HG03196 (cell line): ENCODE data around the gene TINAG.
"Not testable (repeated sequence)": the region's sequence is repeated elsewhere in the genome, so short reads cannot be mapped to it uniquely, and the experiment has no call there.

Experiments used
- ATAC-seq: cut with Tn5 transposase; IDR thresholded peaks from one replicate; pipeline ENCODE4 v1.9.1; 2021; ENCODE audit not compliant: unreplicated experiment

The TINAG gene

DNA sequence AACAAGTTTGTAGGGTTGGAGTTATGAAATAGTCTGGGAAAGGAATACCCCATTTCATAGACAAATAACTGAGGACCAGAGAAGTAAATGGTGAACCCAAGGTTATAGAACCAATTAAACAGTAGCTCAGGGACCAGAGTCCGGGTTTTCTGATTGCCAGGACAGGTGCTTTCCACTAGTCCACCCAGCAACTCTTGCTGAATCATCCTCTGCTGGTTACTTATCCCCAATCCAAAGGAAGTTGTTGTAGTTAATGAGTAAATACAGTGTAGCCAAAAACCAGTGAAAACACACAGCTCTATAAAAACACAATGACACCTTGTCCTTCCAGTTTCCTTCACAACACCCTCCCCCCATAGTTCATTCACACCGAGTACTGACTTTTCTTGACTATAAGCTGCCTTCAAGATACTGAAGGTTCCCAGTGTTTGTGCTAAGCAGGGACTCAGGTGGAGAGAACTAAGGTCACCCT, 766 bp upstream of the TINAG start:
- peak; percentile 66 for ATAC-seq

DNA sequence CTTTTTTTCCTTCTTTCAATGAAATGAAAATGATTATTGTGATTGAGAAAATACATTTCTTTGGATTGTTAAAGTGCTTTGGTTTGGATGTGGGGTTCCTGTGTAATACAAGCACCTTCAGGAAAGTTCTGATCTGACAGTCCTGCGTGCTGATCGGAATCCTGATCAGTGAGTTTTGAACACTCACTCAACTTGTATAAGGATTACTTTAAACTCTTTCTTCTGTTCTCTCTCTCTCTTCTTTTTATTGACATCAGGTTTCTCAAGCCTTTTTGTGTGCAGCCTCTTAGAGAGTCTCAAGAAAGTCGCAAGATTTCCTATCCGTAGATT, 710 bp downstream of the TINAG start:
- ATAC-seq, result no peak

DNA sequence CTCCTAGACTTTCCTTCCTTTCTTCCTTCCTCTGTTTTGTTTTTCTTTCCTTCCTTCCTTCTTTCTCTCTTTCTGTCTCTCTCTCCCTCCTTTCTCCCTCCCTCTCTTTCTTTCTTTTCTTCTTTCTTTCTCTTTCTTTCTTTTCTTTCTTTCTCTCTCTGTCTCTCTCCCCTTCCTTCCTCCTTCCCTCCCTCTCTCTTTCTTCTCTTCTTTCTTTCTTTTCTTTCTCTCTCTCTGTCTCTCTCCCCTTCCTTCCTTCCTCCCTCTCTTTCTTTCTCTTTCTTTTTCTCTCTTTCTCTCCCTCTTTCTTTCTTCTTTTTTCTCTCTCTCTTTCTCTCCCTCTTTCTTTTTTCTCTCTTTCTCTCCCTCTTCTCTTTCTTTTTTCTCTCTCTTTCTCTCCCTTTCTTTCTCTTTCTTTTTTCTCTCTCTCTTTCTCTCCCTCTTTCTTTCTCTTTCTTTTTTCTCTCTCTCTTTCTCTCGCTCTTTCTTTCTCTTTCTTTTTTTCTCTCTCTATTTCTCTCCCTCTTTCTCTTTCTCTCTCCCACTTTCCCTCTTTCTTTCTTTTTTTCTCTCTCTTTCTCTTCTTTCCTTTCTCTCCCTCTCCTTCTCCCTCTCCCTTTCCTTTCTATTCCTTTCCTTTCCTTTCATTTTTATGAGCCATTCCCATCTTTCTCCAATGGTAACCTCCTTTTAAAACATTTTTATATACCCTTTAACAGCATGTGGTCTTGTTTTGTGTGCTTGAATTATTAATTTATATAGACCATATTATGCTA, 2.3 kb downstream of the TINAG start:
- ATAC-seq, result no peak

DNA sequence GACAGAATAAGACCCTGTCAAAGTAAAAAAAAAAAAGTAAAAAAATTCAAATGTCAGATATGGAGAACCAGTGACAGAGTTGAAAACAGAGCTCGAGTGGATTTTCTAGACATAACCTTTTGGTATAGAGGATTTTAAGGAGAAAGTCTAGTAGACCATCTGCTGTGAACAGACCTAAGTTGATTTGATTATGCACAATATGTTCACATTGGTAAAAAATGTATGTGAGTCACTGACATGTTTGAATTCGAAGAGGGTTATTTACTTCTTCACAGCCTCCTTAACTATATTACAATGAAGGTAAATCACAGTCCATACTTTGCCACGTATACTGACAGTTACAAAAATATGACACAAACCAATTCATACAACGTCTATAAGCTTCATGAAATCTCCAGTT, 7.4 kb downstream of the TINAG start:
- ATAC-seq, result no peak

DNA sequence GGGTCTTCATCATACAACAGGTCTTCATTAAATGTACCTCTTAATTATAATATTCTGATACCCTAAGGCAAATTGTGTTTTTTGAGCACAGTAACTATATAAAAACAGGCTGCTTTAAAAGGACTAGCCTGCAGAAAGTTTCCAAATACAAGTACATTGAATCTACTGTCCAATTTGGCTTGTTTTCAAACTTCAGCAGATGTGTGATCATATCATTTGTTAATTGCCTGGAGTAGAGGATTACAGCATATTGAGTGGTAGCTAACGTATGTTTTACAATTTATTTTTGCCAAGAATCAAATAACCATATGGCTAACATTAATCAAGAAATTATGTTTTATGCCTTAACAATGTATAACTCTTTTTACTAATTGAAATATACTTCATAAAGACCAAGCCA, 12.6 kb downstream of the TINAG start:
- ATAC-seq, result no peak

DNA sequence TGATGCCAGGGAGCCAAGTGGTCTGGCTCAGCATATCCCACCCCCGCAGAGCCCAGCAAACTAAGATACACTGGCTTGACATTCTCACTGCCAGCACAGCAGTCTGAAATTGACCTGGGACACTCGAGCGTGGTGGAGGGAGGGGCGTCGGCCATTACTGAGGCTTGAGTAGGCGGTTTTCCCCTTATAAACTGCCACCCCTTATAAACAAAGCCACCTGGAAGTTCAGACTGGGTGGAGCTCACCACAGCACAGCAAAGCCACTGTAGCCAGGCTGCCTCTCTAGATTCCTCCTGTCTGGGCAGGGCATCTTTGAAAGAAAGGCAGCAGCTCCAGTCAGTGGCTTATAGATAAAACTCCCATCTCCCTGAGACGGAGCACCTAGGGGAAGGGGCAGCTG, 19.4 kb downstream of the TINAG start:
- ATAC-seq, result no peak

DNA sequence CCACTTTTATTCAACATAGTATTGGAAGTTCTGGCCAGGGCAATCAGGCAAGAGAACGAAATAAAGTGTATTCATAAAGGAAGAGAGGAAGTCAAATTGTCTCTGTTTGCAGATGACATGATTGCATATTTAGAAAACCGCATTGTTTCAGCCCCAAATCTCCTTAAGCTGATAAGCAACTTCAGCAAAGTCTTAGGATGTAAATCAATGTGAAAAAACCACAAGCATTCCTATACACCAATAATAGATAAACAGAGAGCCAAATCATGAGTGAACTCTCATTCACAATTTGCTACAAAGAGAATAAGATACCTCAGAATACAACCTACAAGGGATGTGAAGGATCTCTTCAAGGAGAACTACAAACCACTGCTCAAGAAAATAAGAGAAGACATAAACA, 23.3 kb downstream of the TINAG start:
- ATAC-seq, result not testable (repeated sequence)

DNA sequence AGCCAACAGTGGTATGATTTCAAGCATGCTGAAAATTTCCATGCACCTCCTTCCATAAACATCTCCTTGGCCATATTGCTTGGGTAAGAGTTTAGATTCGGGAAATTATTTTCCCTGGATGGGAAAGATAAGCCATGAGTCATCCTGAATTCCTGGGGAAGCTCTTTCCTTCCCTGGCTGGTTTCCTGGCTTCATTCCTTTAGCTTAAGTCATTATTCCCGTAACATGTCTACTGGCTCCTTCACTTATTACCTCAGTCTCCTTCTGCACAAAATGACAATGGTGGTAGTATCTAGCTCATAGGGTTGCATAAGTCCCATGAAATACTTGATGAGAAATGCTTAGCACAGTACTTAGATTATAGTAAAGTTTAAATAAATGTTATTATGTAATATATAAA, 27.6 kb downstream of the TINAG start:
- ATAC-seq, result no peak

DNA sequence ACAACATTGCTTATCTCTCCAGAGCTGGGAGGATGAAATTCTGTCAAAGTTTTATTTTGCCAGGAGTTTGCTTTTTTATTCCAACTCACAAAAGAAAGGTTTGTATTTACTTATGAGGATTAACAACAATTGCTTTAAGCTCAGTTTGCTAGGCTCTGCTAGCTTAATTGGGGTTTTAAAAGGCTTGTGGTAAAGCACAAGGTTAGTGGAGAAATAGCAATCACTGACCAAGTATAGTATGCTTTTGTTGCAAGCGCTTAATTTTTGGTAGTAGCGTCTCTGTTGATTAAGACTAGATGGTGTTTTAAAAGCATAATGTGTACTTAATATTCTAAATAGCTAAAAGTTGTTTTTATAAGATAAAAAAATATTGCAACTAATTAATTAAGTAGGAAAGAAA, 45.7 kb downstream of the TINAG start:
- no peak for ATAC-seq

DNA sequence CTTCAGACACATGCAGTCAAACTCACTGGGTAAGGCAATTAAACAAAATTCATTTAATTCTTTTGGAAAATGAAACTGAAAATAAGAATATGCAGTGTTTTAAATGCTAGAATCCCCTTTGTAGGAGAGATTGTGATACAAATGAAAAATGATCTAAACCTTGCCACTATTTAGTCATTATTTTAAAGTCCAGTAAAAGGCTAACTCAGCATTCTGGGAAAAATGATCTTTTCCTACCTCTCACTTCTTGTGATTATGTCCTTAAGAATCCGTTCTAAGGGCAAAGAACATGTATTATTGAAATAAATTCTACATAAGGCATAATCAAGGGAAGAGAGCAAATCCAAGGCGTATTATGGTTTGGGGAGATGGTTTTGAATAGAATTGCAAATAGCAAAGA, 46.4 kb downstream of the TINAG start:
- no peak for ATAC-seq

DNA sequence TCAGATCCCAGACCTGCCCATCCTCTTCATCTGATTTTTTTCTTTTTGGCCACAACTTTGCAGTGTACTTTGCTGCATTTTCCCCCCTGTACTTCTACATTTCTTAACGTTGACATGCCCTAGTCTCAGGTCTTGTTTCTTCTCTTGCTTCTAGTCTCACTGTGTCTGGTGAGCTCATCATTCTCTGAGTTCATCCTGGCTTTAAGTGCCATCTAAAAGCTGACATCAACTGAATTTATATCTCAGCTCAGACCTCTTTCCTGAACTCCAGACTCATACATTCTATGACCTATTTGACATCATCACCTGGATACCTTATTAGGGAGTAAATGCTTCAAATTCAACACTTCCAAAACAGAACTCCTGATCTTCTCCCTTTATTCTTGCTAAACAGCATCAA, 48.9 kb downstream of the TINAG start:
- ATAC-seq, result no peak

DNA sequence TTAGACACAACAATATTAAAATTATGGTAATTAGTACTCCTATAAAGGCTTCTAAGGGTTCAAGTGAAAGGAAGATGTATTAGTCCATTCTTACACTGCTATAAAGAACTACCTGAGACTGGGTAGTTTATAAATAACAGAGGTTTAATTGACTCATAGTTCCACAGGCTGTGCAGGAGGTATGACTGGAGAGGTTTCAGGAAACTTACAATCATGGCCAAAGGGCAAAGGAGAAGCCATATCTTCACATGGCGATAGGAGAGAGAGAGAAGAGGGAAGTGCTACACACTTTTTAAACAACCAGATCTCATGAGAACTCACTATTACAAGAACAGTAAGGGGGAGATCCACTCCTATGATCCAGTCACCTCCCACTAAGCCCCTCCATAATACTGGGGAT, 52.9 kb downstream of the TINAG start:
- ATAC-seq, result no peak

DNA sequence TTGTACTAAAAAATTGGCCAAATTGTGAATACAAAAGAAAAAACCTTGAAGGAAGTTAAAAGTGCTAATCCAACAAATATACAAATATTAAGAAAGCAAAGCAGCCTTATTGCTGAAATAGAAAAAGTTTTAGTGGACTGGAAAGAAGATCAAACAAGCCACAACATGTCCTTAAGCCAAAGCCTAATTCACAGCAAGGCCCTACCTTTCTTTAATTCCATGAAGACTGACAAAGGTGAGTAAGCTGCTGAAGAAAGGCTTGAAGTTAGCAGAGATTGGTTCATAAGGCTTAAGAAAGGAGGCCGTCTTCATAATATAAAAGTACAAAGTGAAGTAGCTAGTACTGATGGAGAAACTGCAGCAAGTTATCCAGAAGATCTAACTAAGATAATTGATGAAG, 53.5 kb downstream of the TINAG start:
- no peak for ATAC-seq

DNA sequence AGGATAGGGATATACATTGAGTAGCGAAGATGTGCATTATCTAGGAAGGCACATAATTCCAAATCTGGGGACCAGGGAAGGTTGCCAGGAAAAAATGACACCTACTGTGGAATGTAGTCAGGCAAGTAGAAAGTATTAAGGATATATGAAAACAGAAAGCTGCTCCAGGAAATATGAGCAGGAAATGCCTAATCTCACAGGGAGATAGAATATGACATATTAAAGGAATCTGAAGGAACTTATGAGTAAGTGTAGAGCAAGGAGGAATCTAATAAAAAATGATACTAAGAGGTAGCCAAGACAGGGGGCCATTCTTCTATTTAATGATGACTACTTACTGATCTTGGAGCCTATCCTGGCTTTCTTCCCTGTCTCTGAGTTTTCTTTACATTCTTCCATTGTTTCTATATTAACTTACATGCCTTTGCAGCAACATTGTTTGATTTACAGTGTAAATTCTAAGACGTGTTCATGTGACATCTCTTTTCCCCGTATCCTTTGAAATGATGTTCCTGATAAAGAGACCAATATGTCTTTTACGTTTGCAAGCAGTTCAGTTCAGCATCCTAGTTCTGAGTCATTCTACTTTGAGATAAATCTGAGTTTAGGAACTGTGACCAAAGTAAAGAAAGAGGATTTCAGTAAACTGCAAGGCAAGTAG, 58.6 kb downstream of the TINAG start:
- ATAC-seq, result no peak

DNA sequence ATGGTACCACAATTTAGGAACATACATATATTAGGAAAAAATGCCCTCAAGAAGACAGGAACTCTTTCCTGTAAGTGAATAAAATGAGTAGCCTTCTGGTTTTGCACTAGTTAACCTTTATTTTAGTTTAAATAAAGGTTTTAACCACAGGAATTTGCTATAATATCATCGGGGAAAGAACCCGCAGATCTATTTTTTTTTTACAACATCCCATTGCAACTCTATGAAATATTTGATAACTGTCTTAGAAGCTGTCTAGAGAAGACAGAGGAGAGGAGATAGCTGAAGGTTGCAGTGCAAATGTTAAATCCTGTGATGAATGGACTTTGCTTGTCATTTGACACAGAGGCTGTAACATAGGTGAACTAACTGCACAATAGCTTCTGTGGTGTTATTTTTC, 69.5 kb downstream of the TINAG start:
- no peak for ATAC-seq

DNA sequence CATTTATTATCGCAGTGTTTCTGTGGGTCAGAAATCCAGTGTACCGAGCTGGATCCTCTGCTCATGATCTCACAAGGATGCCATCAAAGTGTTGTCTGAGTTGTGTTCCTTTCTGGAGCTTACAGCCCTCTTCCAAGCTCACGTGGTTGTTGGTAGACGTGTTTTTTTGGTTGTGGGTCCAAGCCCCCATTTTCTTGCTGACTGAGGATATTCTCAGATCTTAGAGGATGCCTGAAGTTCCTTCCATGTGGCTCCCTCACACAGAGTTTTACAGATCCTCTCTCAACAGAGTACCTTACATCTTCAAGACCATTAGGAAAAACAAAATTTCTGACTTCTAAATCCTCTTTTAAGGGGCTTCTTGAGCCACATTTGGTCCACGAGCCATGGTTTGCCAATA, 78.1 kb downstream of the TINAG start:
- no peak for ATAC-seq

DNA sequence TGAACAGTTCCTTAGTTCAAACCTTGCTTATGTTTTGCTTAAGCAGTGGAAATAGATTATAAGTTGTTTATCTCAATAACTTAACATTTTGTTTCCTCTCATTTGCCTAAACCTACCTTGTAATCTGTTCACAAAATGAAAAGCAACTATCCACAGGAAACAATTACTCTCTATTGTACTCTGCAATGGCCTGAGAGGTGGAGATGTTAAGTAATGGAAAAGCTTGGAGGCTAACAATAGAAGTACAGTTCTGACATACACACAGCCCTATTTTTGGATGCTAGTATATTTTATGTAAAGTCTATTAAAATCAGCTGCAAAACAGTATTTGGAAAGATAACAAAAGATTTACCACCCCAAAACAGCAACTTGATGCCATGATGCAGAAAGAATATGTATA, 82.1 kb downstream of the TINAG start:
- ATAC-seq, result no peak

DNA sequence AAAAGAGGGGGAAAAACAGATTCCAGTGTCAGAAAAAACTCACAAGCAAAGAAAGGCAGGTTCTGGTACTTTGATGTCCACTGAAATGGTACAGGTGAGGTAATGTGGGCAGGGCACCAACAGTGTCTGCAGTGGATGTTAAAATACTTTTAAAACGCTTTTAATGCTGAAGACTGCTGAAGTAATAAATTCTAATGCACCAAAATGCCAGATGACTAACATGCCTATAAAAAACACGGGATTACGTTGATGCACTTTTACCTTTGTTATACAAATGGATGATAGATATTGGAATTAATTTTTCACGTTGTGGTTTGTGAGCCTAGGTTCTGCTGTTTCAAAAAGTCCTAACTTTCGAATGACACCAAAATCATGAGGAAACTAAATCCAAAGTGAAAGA, 83.3 kb downstream of the TINAG start:
- no peak for ATAC-seq

DNA sequence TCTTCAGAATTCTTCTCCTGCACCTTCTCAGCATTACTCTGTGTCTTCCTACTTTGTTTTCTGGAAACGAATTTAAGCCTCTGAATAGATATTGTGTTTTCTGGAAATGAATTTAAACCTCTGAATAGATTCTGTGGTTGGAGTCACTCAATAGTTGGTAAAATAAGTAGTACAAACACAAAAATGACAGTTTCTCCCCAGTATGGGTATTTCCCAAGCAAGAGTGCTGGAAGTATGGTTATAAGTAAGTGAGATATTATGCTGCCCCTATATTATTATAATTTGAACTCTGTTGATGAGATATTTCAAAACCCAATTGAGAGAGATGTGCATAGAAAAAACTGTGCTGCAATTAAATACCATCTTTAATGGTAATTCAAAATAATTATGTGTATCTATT, 94.9 kb downstream of the TINAG start:
- no peak for ATAC-seq

DNA sequence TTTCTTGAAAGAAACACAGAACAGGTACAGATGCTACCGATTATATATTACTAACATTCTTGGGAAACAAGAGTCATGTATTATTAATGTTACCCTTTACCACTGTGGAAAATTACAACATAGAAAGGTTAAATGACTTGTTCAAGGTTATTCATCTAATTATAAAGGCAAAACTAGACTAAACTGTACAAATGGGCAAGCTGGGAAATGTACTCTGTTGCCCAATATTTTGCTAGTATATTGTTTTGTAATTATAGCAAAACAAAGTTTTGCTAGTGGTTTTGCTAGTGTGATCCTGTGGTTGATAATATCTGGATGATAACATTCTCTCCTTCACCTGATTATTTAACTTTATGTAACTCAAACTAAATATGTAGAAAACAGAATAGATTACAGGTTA, 96.5 kb downstream of the TINAG start:
- no peak for ATAC-seq

DNA sequence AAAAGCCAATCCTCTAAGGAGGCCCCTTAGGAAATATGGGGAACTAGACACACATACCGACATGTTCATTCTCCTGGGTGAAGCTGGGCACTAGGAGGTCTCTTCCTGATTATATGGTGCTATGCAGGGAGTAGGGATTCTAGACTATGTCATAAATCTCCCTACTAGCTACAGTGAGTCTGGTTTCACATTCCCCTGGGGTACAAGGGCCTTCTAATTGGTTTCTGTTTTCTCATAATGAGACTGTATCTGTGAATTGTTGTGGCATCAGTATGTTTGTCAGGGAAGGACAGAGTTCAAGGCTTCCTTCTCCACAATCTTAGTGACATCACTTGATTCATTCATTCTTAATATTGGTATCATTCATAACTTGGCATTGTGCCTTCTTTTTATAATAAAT, 103.5 kb downstream of the TINAG start:
- no peak for ATAC-seq

DNA sequence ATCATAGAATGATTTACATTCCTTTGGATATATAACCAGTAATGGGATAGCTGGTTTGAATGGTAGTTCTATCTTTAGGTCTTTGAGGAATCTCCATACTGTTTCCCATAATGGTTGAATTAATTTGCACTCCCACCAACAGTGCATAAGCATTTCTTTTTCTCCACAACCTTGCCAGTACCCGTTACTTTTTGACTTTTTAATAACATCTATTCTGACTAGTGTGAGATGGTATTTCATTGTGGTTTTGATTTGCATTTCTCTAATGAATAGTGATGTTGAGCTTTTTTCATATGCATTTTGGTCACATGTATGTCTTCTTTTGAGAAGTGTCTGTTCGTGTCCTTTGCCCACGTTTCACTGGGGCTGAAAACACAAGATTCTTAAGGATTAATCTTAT, 107.3 kb downstream of the TINAG start:
- no peak for ATAC-seq

DNA sequence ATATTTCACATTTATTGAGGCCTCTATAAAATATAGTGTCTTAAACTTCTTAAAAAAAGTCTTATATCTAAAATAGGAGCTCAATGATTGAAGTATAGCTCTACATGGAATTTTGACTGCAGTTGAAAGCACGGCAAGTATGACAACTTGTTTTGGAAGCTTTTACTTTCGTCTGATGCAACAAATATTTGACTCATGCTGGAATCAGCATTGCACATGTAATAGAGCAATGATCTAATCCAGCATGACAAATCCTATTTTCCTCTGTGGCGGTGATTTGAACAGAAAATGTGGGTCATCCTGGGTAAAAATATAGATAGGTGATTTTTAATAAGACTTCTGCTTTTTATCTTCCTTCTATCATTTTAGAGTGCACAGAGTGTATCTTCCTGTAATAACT, 111.6 kb downstream of the TINAG start:
- no peak for ATAC-seq
